HG02798 (cell line): ENCODE measurements around the gene NLGN4Y.

ENCODE experiments used
- ATAC-seq: cut with Tn5 transposase; IDR thresholded peaks from one replicate; pipeline ENCODE4 v1.9.1; 2021; ENCODE audit warnings: mild to moderate bottlenecking; ENCODE audit not compliant: unreplicated experiment, poor library complexity

The NLGN4Y gene

DNA sequence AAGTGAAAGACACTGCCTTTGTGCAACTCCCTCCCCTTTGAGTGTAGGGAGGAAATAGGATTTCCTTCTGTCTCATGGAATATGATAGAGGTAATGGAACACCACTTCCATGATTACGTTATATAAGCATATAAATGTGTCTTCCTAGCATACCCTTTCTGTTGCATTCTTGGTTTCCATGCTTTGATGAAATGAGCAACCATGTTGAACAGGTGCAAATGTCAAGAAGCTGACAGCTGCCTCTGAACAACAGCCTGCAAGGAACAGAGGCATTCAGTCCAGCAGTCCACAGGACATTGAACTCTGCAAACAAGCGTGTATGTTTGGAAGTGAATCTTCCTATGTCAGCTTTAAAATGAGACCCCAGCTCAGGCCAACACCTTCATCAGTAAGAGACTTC, 117.5 kb downstream of the NLGN4Y start:
- no peak for ATAC-seq

DNA sequence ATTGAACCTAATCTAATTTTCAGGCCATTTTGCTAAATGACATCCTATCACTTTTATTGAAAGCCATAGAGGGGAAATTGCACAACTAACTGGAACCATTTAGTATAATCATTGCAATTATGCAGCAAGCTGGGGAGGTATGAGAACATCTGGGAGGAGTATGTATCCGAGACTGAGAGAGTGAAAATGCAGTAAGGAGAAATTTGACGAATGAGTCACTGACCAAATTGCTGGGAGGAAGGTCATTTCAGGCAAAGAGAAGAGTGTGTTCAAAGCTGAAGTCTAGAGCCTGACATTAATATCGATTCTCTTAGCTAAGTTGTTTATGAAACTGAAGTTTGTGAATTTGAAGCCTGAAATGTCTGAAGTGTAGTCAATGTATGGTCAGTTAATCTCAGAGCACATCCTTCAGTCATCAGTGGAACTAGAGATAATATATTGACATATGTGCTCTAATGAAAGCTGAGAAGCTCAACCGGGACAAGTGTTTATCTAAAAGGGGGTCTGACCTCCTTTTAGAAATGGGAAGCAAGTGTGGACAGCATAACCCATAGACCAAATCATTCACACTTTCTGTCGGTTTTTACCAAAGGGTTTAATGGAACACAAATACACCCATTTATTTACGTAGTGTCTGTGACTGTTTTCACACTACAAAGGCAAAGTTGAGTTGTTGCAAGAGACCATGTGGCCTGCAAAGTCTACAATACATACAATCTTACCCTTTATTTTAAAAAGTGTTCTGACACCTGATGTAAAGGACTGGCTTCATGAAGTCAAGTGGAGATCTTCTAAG, 120.0 kb downstream of the NLGN4Y start:
- ATAC-seq, result no peak

- ATAC-seq, result no peak
These were observed 154.9 kb downstream of the NLGN4Y start for GRCh38 chrY:14679181-14679580.

- no peak for ATAC-seq
These were observed 170.2 kb downstream of the NLGN4Y start for GRCh38 chrY:14694543-14694942.

DNA sequence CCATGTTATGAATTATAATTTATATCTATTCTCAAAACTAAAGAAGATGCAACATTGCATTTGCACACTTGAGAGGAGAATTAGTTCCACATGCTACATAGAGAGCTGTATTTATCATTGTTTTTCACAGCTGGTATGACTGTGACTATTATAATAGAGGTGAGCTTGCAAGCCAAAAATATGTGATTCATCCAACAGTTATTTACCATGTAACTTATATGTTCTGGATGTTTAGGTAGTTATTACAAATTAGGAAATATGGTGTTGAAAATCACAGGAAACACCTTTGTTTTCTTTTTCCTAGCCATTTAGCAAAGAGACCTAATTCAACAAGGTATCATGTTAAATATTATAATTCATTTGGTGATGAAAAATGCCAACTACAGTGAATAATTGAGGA, 183.8 kb downstream of the NLGN4Y start:
- no peak for ATAC-seq

GRCh38 chrY:14741596-14741995, 217.3 kb downstream of the NLGN4Y start:
- no peak for ATAC-seq

- ATAC-seq, result no peak
These were observed 224.0 kb downstream of the NLGN4Y start for GRCh38 chrY:14748329-14748728.

- no peak for ATAC-seq
These were observed 231.2 kb downstream of the NLGN4Y start for GRCh38 chrY:14755571-14755970.

GRCh38 chrY:14762903-14763302, 238.6 kb downstream of the NLGN4Y start:
- ATAC-seq, result no peak

DNA sequence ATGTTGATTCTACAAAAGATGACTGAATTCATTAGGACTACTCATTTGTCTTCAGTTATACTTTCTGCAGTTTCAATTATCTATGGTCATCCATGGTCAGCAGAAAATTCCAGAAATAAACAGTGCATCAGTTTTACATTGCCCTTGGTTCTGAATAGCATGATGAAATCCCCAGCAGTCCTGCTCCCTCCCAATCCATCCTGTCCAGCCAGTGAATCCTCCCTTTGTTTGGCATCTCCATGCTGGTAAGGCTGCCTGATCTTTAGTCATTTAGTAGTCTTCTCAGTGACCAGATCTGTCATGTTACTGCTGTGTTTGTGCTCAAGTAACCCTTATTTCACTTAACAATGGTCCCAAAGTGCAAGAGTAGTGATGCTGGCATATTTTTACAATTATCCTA, 239.3 kb downstream of the NLGN4Y start:
- ATAC-seq, result no peak

DNA sequence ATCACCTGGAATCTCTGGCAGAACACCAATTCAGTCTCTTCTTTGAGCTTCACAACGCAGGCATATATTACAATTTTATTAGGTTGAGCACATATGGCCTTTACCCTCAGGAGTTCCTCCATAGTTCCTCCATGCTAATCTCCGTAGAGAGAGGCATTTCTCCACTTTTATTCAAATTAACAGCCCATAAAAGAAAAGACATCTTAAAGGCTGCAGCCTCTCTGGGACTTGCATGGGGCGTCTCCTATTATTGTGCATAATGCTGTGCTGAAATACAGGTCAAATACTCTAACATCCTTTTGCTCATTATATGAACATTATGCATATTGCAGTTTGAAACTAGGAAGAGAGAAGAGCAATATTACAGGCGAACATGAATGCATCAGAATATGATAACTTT, 253.9 kb downstream of the NLGN4Y start:
- ATAC-seq, result no peak

DNA sequence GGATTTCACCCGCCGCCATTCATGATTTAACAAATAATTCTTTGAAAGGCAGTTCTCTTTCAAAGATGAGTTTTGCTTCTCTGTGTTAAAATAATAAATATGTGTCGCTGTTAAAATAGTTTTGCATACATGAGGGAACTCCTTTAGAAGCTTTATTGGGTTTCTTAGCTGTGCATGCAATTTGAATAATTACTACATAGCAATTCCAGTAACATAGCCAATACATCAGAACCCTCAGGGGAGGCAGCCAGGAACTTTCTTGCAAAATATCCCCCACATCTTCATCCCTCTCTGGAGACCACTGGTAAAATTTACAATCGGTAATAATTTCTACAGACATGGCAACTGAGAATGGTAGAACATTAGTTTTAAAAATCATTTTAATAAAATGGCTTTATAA, 268.8 kb downstream of the NLGN4Y start:
- ATAC-seq, result no peak

- ATAC-seq, result no peak
These were observed 269.3 kb downstream of the NLGN4Y start for GRCh38 chrY:14793674-14794073.

- no peak for ATAC-seq
These were observed 273.7 kb downstream of the NLGN4Y start for GRCh38 chrY:14798010-14798409.

- no peak for ATAC-seq
These were observed 276.8 kb downstream of the NLGN4Y start for GRCh38 chrY:14801096-14801495.

DNA sequence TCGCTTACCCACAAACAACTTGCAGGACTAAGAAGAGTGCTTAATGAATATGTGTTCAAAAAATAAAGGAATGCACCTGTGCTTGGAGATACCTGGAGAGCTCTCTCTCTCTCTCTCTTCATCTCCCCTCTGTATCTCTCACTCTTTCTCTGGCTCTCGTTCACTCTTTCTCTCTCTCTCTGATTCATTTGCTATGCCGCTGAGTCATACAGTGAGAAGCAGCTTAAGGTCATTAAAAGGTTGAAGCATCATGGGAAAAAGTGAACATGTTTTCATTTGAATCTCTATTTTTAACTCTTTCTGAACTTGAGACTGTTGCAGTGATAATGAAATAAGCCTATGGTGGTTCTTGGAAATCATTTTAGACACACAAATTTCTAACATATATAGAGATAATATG, 277.8 kb downstream of the NLGN4Y start:
- no peak for ATAC-seq

DNA sequence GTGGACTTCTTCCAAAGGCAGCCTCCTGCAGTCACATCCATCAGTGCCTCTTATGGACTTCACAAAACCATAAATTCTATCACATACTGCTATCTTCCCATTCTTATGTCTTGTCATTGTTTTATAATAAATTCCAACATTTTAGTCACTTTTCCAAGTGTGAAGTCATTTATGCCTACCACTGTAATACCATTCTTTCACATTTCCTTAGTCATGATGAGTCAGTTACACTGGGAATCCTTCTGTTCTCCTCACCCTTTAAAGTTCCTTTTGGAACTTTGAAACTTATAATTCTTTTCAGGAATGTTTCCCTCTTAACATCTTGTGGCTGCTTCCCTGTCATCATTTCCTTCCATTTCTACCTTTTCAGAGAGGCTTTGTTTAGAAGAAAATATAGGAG, 279.7 kb downstream of the NLGN4Y start:
- no peak for ATAC-seq

GRCh38 chrY:14818452-14818851, 294.1 kb downstream of the NLGN4Y start:
- ATAC-seq, result no peak

- ATAC-seq, result no peak
These were observed 297.9 kb downstream of the NLGN4Y start for GRCh38 chrY:14822201-14822600.

DNA sequence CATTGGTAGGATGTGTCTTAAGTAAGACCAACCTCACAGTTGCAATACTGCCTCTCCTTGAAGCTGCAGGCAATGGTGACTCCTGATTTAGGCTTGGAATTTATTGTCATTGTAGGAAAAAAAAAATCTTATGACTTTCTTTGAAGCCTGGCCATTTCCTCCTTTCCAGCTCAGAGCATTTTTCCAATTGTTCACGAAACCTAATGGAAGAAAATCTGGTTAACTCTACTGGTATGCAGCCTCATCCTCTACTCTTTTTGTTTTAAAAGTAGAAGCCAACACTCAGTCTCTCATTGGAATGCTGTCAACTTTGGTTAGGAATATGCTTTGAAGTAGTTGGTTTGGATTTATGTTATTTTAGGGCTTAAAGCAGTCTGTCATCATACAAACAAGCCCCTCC, 298.6 kb downstream of the NLGN4Y start:
- ATAC-seq, result no peak

DNA sequence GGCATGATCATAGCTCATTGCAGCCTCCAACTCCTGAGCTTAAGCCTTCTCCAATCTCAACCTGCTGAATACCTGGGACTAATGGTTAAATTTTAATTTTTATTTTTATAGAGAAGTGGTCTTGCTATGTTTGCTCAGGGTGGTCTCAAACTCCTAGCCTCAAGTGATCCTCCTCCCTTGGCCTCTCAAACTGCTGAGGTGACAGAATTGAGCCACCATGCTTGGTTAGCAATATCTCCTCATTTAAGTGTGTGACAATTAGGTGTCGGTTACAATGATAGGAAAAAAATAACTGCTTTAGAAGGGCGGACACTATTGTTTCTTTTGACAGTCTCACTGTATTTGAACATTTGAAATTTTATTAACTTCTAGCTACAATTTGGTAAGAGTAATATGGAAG, 300.3 kb downstream of the NLGN4Y start:
- ATAC-seq, result no peak

GRCh38 chrY:14825728-14826127, 301.4 kb downstream of the NLGN4Y start:
- ATAC-seq, result no peak

DNA sequence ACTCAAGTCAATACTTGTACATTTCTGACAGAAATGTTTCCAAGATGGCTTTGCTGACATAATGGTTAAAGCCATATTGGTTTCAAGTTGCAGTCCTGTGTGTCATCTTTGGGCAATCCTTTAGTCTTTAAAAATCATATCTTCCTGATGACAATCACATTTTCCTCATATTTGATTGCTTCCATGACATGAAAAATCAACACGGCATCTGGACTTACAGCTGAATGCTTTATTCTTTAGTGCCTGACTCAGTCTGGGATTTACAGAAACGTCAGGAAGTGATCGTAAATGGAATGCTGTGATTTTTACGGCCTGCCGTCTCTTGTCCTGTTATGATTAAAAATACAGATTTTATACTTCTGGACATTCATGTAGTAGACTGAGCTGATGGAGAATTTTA, 304.2 kb downstream of the NLGN4Y start:
- no peak for ATAC-seq
